Cardiac fibroblast (primary cell): Measurements from ENCODE around the gene KSR1.

Source experiments
- DNase-seq, 2 donors: peaks; one replicate each; pipeline versions ENCODE4 v3.0.0 to v3.0.0-alpha.2; 2010; ENCODE audit warnings: low read depth in 2 of 2
- H3K4me3 ChIP-seq, 2 donors: replicated peaks in 1 of 2; 1 replicate in 1 of 2; 2 replicates in 1 of 2; pipeline ENCODE4 v1.5.1; 2011; ENCODE audit warnings: low read depth in 2 of 2, low read length in 2 of 2, mild to moderate bottlenecking in 2 of 2, moderate library complexity in 1 of 2
- TF ChIP-seq, protein P1 (sequence below): IDR thresholded peaks from one replicate; pipeline ENCODE4 v1.5.1; 2011; ENCODE audit warnings: low read depth, mild to moderate bottlenecking, low read length, inconsistent platforms

KSR1 gene

DNA sequence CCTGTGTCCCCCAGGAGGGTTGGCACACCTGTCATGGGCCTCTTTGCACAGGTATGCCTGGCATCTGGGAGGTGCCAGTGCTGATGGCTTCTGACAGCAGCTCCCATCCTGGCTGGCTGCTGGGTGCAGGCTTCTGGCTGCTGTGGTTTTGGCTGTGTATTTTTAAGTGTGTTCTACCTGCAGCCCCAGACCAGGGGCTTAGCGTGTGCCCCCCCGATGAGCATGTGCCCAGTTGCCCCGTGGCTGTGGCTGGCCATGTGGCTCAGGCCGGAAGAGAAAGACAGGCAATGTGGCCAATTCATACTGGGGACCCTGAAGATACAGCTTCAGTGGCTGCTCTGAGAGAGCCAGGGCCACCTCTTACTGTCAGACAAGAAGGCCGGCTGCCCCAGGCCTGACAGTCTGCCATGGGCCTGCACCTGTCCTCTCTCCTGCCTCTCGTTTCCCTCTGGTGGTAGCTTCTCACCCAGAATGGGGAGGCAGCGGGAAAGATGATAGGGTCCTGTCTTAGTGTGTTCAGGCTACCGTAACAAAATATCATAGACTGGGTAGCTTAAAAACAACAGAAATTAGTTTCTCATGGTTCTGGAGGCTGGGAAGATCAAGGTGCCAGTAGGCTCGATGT, 137.1 kb downstream of the KSR1 start:
- TF ChIP-seq, protein P1, sequence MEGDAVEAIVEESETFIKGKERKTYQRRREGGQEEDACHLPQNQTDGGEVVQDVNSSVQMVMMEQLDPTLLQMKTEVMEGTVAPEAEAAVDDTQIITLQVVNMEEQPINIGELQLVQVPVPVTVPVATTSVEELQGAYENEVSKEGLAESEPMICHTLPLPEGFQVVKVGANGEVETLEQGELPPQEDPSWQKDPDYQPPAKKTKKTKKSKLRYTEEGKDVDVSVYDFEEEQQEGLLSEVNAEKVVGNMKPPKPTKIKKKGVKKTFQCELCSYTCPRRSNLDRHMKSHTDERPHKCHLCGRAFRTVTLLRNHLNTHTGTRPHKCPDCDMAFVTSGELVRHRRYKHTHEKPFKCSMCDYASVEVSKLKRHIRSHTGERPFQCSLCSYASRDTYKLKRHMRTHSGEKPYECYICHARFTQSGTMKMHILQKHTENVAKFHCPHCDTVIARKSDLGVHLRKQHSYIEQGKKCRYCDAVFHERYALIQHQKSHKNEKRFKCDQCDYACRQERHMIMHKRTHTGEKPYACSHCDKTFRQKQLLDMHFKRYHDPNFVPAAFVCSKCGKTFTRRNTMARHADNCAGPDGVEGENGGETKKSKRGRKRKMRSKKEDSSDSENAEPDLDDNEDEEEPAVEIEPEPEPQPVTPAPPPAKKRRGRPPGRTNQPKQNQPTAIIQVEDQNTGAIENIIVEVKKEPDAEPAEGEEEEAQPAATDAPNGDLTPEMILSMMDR: no peak
- no peak for DNase-seq
- H3K4me3 ChIP-seq: no peak overlapping the region

DNA sequence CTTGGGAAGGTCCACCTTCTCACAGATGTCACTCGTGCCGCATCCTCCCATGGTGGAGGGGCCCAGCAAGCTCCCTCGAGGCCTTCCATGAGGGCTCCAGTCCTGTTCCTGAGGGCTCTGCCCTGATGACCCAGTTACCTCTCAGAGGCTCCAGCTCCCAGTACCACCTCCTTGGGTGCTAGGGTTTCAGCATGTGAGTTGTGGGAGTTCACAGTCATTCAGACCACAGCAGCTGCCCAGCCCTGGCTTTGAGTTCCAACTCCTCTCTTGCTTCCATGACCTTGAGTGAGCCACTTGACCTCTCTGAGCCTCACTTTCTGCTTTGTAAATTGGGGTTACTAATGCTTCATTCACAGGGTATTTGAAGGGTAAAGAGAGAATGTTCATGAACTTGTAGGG, 137.6 kb downstream of the KSR1 start:
- DNase-seq: no peak
- TF ChIP-seq, protein P1: no peak
- no peak overlapping the region for H3K4me3 ChIP-seq

DNA sequence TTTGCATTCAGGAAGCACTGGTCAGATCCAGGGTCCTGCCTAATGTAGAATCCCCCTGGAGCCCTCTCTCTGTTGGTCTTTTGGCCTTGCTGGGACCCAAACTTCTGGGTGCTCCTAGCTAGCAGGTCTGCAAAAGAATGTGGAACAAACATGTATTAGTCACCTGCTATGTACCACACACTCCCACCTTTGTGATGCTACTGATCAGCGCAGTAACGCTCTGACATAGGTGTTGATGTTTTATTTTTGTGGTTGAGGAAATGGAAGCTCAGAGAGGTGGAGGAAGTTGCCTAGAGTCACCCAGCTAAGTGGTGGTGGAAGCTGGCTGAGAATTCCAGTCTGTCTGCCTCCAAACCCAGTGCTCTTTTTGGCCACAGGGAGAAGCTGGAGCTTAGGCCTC, 139.0 kb downstream of the KSR1 start:
- TF ChIP-seq, protein P1: no peak
- H3K4me3 ChIP-seq: no peak overlapping the region
- no peak for DNase-seq

DNA sequence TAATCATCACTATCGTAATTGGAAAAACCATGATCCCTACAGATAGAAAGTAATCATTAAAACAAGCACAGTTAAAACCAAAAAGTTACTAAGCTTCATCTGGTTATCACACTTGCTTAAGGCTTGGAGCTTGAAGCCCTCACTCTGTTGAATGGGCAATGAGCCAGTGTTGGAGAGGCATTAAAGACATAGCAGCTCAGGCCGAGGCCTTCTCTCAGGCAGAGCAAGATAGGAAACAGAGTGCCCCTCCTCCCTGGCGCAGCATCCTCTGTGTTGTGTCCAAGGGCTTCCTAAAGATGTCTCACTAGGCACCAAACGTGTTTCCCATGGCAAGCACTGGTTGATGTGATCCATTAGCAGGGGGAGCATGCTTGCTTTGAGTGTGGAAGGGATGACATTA, 139.8 kb downstream of the KSR1 start:
- H3K4me3 ChIP-seq: no peak overlapping the region
- DNase-seq: peak in 1 of 2 donors; percentile 79
- TF ChIP-seq, protein P1: no peak

DNA sequence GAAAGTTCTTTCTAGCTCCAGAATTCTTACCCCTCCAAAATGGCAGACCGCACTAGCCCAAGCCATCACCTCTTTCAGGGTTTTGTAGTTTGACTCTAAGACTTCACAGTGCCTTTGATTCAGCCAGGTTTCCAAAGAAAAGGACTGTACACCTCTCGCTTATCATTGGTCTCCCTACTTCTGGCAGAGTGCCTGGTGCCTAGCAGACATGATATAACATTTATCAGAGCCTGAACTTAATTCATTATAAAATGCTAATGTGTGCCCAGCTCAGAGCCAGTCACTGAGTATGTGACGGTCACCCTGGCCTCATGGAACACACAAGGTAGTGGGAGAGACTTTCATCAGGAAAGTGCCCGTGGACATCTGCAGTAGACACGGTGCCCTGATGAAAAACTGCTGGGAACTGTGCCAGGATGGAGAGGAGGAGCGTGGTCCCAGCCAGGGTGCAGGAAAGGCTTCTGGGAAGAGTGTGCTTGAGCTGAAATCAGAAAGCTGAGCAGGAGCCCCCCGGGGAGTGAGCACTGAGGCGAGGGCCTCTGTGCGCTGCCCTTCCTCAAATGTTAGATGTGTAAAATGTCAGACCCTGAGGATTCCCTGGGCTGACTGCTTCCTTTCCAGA, 140.4 kb downstream of the KSR1 start:
- TF ChIP-seq, protein P1: no peak
- no peak for DNase-seq

DNA sequence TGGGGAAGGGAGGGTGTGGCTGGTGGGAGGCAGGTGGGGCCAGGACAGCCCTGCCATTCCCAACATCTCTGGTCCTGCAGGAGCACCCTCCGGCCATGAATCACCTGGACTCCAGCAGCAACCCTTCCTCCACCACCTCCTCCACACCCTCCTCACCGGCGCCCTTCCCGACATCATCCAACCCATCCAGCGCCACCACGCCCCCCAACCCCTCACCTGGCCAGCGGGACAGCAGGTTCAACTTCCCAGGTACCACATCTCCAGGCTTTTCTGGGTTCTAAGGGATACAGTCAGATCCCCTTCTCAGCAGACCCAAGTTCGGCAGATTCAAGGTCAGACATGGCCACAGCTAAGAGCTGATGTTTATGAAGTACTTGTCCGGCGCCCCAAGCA, 140.9 kb downstream of the KSR1 start:
- TF ChIP-seq, protein P1: no peak
- H3K4me3 ChIP-seq: no peak overlapping the region
- DNase-seq: no peak

More for the DNA sequence above, 140.4 kb downstream of the KSR1 start:
- H3K4me3 ChIP-seq: no peak overlapping the region
